SW 1271 (cell line): ENCODE results near the gene CSRNP3.
"Not testable (repeated sequence)": the region's sequence is repeated elsewhere in the genome, so short reads cannot be mapped to it uniquely, and the experiment has no call there.

Source experiments
- DNase-seq, 2 experiments: peaks; one replicate each; lab custom pipeline; 2025; lab: John Stamatoyannopoulos, UW

Gene CSRNP3

DNA sequence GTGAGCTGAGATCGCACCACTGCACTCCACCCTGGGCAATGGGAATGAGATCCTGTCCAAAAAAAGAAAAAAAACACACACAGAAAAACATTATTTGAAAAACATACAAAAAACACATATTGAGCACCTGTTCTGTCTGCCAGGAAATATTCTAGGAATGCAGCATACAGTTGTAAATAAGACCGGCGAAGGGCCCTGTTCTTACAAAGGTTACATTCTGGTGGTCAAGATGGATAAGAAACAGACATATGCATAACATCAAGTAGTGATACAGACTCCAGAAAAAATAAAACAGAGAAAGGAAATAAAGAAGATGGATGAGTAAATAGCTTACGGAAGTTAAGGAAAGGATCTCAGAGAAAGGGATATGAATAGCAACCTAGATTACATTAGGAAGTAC lies 164.8 kb downstream of the CSRNP3 start:
- no peak for DNase-seq

GRCh38 chr2:165634855-165635254 lies 165.4 kb downstream of the CSRNP3 start:
- DNase-seq, result no peak

GRCh38 chr2:165635532-165635931 lies 166.0 kb downstream of the CSRNP3 start:
- DNase-seq, result no peak

DNA sequence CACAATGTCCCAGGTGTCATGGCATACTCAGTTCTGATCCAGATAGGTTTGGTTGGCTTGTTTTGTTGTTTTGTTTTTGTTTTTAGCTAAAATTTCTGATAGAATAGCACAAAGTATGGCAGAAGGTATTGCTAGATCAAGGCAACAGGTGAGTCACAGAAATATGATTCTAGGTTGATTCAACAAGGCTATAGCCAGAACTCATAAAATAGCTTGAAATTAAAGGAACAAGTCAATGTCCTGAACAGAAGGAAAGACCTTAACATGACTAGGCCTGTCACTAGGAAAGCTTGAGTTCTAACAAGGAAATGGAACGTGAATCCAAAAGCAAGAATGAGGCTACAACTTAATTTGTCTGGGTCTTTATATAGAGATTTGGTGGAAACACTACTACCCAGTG lies 167.5 kb downstream of the CSRNP3 start:
- DNase-seq, result no peak

DNA sequence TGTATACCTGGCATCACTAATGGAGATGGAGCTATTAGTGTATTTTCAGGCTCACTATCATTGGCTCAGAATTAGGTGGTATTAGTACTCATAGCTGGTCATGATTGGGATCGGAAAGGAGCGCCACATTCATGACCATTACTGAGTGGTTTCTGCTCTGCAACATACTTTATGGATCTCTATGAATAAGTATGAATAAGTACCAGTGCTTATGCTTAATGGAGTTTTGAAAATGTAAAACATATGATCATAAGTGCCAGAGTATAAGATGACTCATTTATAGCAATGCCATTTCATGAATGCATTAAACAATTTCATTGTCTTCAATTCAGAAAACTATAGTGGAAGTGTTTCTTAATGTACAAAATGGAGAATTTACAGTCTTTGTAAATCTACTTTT lies 167.9 kb downstream of the CSRNP3 start:
- DNase-seq, result no peak

DNA sequence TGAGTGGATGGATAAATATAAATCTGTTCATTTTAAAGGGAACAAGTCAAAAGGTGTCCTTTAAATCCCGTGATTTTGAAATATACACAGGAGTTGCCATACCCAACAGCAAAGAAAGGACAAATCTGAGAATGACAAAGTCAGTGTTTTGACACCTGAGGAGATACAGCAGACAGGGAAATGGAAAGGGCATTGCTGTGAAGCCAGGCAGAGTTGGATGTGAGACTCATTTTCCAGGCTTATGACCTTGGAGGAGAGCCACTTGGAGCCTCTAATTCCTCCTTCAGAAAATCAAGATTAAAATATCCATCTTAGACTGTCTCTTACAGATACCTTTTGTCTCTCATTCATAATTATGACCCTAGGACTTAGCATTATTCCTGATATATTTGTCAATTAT lies 170.0 kb downstream of the CSRNP3 start:
- DNase-seq, result no peak

GRCh38 chr2:165640247-165640929 lies 170.9 kb downstream of the CSRNP3 start:
- no peak for DNase-seq

- DNase-seq, result no peak
These were observed 176.7 kb downstream of the CSRNP3 start for GRCh38 chr2:165645930-165646831.

DNA sequence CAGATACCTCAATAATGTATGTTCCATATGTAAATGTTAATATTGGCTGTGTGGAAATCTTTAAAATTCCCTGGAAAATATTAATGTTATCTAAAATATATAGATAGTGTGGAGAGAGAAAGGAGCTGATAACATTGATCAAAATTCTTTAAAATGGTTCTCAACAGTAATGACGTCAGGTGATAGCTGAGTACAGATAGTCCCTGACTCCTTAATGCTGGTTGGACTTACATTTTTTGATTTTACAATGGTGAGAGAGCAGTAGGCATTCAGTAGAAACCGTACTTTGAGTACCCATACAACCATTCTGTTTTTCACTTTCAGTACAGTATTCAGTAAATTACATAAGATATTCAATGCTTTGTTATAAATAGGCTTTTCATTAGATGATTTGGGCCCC lies 177.9 kb downstream of the CSRNP3 start:
- DNase-seq, result no peak

DNA sequence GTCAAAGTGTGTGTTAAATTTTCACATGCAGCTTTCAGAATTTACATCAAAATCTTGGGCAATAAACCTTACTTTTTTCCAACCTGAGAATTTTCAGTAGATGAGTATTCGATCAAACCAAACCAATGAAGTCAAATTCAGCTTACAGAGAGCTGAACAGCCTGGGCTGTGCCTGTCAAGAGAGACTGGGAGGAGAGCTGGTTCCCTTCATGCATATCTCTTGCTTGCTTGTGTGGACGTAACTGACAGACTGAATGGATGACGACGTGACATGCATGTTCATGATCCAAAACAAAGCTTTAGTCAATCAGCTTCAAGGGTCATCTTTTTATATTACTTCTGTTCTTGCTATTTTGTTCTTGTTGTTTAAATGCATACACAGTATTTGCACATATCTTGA lies 179.3 kb downstream of the CSRNP3 start:
- no peak for DNase-seq

DNA sequence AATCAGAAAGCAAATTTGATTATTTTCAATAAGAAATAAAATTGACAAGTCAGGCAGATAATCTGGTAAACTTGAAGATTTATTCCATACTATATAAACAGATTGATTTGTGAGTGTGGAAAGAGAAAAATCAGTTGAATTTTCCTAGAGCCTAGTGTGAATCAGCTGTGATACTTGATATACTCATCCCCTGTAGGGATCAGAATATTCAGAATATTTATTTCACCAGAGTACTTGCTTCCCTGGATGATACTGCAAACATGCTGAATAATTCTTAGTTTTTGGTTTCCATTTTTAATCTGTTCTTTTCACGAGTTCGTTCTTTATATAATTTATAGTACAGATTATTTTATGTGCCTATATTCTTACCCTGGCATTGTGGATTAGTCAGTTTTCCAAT lies 181.7 kb downstream of the CSRNP3 start:
- DNase-seq, result no peak

GRCh38 chr2:165655661-165656060 lies 186.2 kb downstream of the CSRNP3 start:
- no peak for DNase-seq

GRCh38 chr2:165660361-165660760 lies 190.9 kb downstream of the CSRNP3 start:
- DNase-seq, result no peak

DNA sequence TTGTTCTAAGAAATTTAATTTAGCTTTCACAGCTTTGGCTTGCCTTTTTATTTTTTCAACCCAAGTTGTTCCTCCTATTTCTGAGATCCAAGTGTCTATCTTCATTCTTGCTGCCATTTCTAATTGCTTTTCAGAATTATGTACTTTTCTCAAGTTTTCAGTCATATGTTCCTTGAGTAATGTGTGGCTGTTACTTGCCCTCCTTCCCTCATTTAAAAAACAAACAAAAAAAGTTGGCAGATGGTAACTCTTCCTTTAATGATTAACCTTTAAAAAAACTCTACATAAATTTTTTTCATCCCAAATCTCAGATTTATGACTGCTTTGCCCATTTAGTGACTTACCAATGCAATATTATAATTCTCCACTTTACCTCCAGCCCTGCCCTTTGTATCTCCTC lies 193.2 kb downstream of the CSRNP3 start:
- no peak for DNase-seq

DNA sequence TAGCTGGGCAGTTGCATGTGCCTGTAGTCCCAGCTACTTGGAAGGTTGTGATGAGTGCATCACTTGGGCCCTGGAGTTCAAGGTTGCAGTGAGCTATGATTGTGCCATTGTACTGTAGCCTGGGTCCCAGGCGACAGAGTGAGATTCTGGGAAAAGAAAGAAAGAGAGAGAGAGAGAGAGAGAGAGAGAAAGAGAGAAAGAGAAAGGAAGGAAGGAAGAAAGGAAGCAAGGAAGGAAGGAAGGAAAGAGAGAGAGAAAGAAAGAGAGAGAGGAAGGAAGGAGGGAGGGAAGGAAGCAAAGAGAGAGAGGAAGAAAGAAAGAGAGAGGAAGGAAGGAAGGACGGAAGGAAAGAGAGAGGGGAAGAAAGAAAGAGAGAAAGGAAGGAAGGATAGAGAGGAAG lies 196.1 kb downstream of the CSRNP3 start:
- DNase-seq, result no peak

- DNase-seq, result not testable (repeated sequence)
These were observed 196.6 kb downstream of the CSRNP3 start for GRCh38 chr2:165666073-165666472.

- no peak for DNase-seq
These were observed 197.1 kb downstream of the CSRNP3 start for GRCh38 chr2:165666605-165667004.

DNA sequence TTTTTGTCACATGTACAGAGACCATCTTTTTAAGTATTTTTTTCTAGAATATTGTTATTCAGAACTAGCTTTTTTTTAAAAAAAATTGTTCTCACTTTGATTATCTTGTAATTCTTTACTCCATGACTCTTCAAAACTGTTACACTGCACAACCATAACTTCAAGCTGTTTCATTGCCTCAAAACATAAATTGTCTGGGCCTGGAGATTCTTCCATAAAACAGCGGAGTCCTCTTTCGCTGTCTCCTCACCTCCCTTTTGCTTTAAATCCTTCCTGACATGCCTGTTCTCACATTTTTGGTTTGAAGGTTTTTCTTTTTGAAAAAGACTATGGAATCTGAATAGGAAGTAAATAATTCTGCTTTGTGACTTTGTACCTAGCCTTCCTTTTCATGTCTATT lies 197.9 kb downstream of the CSRNP3 start:
- DNase-seq, result no peak

DNA sequence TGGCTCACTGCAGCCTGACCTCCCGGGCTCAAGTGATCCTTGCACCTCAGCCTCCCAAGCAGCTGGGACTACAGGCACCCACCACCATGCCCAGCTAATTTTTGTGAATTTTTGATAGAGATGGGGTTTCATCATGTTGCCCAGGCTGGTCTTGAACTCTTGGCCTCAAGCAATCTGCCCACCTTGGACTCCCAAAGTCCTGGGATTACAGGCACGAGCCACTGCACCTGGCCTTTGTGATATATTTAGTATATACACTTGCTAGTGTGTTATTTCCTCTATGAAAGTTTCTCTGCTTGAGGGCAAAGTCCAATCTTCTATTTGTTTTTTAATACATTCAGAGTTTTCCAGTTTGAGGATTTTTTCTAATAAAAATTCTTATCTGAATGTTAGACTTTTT lies 205.3 kb downstream of the CSRNP3 start:
- DNase-seq, result no peak

GRCh38 chr2:165675551-165675968 lies 206.1 kb downstream of the CSRNP3 start:
- no peak for DNase-seq

GRCh38 chr2:165678882-165679281 lies 209.4 kb downstream of the CSRNP3 start:
- DNase-seq, result no peak

DNA sequence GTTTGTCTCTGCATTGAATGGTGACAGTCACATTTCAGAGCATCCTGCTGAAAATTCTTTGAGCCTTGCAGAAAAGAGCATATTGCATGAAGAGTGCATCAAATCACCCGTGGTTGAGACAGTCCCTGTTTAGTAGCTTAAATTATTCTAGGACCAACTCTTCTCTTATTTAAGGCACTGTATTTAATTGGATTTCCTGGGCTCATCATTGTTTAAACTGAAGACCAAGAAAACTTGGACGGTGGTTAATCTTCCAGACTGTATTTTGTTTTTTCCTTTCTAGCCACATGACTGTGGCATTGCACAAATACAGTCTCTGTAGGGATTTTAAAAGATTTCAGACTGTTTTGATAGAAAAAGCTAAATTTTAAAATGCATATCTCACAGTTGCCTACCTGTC lies 210.1 kb downstream of the CSRNP3 start:
- DNase-seq, result no peak

- DNase-seq, result no peak
These were observed 212.3 kb downstream of the CSRNP3 start for GRCh38 chr2:165681841-165682240.
